ENCODE measurements around the gene SP110.
A peak's percentile ranks its signal among the peaks of the same experiment; 100 is the strongest.

SP110 gene

DNA sequence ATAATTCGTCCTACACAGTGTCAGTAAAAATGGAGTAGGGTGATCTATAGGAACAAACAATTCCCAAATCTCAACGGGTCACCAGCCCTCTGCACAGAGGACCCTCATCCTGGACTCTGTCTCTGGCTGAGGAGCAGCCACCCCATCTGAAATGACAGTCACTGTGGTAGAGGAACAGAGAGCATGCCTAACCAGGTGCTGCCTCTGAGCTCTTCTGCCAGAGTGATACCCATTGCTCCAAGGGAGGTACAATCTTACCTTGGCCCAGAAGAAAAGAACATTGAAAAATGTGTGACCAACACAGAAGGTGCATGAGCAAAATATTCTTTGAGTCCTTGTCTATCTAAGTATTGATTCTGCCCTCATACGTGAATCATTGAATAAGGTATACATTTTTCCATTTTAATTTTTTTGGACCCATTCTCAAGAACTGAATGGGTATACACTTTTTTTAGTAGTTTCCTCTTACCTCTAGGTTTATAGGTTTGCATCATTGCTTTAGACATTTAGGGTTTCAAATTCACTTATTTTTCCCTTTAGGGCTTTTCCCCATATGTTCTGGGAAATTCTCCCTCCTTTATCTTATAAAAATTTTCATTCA is 14.4 kb upstream of the SP110 start:
- no peak for DNase-seq (ENCODE audit: low read depth)
- no peak overlapping the region for H3K4me3 ChIP-seq (ENCODE audit: low read depth, low read length)
- TF ChIP-seq CTCF (conservative IDR thresholded peaks at IDR 0.05; ENCODE audit: low read depth, low read length), result no peak

- no peak for TF ChIP-seq CTCF (conservative IDR thresholded peaks at IDR 0.05; ENCODE audit: low read depth, low read length)
- DNase-seq (ENCODE audit: low read depth), result peak; percentile 61
- H3K4me3 ChIP-seq (ENCODE audit: low read depth, low read length), result no peak overlapping the region
Observed at GRCh38 chr2:230231251-230231650, 11.5 kb upstream of the SP110 start.

DNA sequence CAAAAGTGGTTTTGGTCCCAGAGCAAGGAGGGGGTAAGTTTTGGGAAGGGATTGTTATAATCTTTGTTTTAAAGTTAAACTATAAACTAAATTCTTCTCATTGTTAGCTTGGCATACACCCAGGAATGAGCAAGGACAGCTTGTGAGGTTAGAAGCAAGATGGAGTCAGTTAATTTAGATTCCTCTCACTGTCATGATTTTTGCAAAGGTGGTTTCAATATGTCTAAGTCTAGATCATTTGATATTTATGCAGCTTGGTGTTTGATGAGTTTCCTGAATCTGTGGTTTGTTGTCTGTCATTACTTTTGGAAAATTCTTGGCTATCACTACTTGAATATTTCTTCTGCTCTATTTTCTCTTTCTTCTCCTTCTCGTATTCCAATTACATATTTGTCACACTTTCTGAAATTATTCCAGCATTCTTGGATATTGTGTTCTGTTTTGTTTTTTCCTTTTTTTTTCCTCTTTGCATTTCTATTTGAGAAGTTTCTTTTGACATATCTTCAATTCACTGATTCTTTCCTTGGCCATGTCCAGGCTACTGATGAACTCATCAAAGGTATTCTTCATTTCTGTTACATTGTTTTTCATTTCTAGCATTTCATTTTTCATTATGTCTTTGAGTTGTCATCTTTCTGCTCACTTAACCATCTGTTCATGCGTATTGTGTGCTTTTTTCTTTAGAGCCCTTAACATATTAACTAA is 10.9 kb upstream of the SP110 start:
- peak; percentile 28 for DNase-seq (ENCODE audit: low read depth)
- TF ChIP-seq CTCF (conservative IDR thresholded peaks at IDR 0.05; ENCODE audit: low read depth, low read length), result no peak
- H3K4me3 ChIP-seq (ENCODE audit: low read depth, low read length), result no peak overlapping the region

- peak; percentile 93 for DNase-seq (ENCODE audit: low read depth)
- no peak for TF ChIP-seq CTCF (conservative IDR thresholded peaks at IDR 0.05; ENCODE audit: low read depth, low read length)
- H3K4me3 ChIP-seq (ENCODE audit: low read depth, low read length), result no peak overlapping the region
Observed at GRCh38 chr2:230230087-230230486, 10.3 kb upstream of the SP110 start.

DNA sequence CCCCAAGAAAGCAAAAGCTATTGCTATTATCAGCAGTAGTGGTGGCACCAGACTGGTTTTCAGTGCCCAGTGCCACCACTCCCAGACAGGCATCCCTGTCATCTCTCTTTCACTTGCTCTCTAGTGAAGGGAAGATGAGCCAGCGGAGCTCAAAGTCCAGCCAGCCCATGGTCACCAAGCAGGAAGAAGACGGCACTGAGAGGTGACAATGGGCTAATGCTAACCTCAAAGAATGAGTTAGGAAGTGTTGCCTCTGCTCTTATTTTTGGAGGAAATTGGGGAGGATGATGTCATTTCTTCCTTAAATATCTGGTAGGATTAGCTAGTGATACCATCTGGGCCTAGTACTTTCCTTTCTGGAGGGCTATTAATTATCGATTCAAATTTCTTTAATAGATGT is 7.4 kb upstream of the SP110 start:
- no peak for DNase-seq (ENCODE audit: low read depth)
- no peak for TF ChIP-seq CTCF (conservative IDR thresholded peaks at IDR 0.05; ENCODE audit: low read depth, low read length)
- H3K4me3 ChIP-seq (ENCODE audit: low read depth, low read length), result no peak overlapping the region

GRCh38 chr2:230226051-230226551 is 6.3 kb upstream of the SP110 start:
- DNase-seq (ENCODE audit: low read depth), result no peak
- TF ChIP-seq CTCF (conservative IDR thresholded peaks at IDR 0.05; ENCODE audit: low read depth, low read length), result no peak
- H3K4me3 ChIP-seq (ENCODE audit: low read depth, low read length), result no peak overlapping the region

GRCh38 chr2:230225486-230225885 is 5.7 kb upstream of the SP110 start, which contains the start of gene SP140:
TSS of gene SP140 (plus strand) at chr2:230225736. CDS start at chr2:230225845, 109 bp downstream.
- DNase-seq (ENCODE audit: low read depth), result no peak
- H3K4me3 ChIP-seq (ENCODE audit: low read depth, low read length), result no peak within 1 kb of the TSS
- no peak for TF ChIP-seq CTCF (conservative IDR thresholded peaks at IDR 0.05; ENCODE audit: low read depth, low read length)

Measured in choroid plexus epithelial cell (primary cell).